Prostate gland (tissue), 2 donors: Measurements from ENCODE around the gene MEGF8.

ENCODE experiments used
- CTCF ChIP-seq, 4 experiments: fragments of 200-600 bp in 2 of 4; fragments of 450-650 bp in 2 of 4; sonication (generic) in 2 of 4; IDR thresholded peaks; 1 replicate in 3 of 4; 2 replicates in 1 of 4; pipeline ENCODE4 v1.5.1; 2016 to 2019; ENCODE audit warnings: antibody characterized with exemption in 4 of 4, mild to moderate bottlenecking in 2 of 4, moderate library complexity in 2 of 4
- POLR2A ChIP-seq: fragments of 450-650 bp; IDR thresholded peaks from one replicate; pipeline ENCODE4 v1.6.1; 2016; ENCODE audit warnings: antibody characterized with exemption, mild to moderate bottlenecking
- POLR2AphosphoS5 ChIP-seq: sonication (generic); formaldehyde crosslinking; IDR thresholded peaks from one replicate; pipeline ENCODE4 v1.6.1; 2017; ENCODE audit warnings: antibody characterized with exemption

GRCh38 chr19:42277821-42278451 is 47.5 kb upstream of the MEGF8 start:
- TF ChIP-seq CTCF (IDR thresholded peaks at IDR 0.05) (no peak), POLR2A (peak; percentile 40), POLR2AphosphoS5 (peak; percentile 54)
